Measurements from ENCODE around the gene MED15.

MED15 gene

GRCh38 chr22:20509344-20510047, 2.1 kb downstream of the MED15 start:
- no peak for DNase-seq (ENCODE audit: low read depth in 2 of 2)

DNA sequence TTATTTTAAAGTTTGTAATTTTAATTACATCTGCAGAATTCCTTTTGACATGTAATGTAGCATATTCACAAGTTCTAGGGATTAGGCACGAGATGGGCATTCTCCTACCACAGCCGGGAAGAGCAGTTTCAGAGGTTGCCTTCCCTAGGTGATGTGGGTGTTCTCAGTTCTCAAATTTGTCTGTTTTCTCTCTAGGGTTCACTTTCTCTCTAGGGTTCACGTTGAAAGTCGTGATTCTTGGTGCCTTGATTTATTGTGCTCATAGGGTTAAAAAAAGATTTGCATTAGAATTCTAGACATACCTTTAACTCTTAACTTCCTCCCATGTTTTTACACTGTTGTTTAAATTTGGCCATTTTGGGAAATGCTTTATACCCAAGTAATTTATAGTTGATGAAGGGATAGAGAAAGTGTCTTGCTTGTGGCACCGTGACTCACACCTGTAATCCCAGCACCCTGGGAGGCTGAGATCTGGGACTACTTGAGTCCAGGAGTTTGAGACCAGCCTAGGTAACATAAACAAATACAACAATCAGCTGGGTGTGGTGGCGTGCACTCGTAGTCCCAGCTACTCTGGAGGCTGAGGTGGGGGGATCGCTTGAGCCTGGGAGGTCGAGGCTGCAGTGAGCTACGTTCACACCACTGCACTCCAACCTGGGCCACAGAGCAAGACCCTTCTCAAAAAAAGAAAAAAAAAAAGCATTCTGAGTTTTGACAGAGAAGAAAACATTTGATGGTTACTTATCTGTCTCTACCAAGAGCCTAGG, 3.6 kb downstream of the MED15 start:
- DNase-seq (ENCODE audit: low read depth in 2 of 2), result no peak

- no peak for DNase-seq (ENCODE audit: low read depth in 2 of 2)
Measured at GRCh38 chr22:20511578-20512229, 4.3 kb downstream of the MED15 start.

DNA sequence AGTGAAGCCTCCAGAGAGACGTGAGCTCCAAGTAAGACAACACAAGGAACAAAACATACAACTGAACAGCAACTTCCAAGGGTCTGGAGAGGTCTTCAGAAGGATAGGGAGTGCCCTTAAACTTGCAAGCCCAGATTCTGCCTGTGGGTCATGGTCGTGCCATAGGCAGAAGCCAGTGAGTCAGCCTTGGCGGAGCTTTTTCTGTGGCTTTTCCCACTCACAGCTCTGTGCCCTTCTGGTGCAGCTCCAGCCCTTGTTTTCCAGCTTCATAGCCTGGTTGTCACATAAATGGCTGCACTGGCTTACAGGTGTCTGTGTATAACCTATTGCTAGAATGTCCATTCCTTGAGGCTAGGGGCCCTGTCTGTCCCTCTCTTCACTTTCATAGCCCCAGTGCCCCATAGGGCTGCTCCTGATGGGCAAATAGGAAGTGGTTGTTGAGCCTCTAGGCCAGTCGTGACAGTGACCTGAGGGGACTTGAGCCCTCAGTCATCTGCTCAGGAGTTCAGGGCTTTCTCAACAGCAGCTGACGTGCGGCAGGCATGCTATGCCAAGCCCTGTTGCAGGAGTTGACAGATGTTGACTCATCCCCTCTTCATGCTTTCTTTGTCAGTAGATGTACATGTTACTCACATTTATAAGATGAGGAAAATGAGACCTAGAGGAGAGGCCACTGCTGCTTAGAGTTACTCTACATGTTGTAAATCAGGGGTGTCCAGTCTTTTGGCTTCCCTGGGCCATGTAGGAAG, 7.4 kb downstream of the MED15 start:
- no peak for DNase-seq (ENCODE audit: low read depth in 2 of 2)

GRCh38 chr22:20516399-20516798, 9.0 kb downstream of the MED15 start:
- DNase-seq (ENCODE audit: low read depth in 2 of 2), result no peak

GRCh38 chr22:20517422-20517821, 10.0 kb downstream of the MED15 start:
- DNase-seq (ENCODE audit: low read depth in 2 of 2), result no peak

- no peak for DNase-seq (ENCODE audit: low read depth in 2 of 2)
Measured at GRCh38 chr22:20517841-20518592, 10.6 kb downstream of the MED15 start.

DNA sequence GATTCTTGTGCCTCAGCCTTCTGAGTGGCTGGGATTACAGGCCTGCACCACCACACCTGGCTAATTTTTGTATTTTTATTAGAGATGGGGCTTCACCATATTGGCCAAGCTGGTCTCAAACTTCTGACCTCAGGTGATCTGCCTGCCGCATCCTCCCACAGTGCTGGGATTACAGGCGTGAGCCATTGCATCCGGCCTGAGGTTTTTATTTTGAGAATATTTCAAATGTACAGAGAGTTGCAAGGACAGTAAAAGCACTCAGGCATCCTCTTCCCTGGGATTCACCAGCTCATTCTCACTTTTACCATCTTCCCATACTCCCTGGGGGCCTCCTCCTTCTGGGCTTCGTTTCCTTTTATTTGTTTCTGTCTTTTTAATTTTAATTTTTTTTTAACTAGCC, 12.1 kb downstream of the MED15 start:
- DNase-seq (ENCODE audit: low read depth in 2 of 2), result no peak

DNA sequence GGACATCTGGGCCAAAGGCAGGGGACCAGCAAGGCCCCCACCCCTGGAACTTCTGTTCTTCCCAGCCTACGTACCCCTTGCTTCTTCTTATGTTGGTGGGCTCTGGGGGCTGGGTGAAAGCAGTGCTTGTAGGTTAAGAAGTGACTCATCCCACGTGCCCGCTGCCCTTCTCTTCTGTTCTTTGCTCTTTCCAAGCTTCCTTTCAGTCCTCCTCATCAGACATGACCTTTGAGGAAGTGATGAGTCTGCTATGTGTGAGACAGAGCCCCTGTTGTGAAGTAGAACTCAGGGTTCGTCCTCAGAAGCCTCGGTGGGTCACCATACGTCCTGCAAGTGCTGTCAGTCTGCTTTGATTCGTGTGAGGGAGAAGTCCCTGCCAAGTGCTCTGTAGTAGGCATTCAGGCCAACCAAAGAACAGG, 12.7 kb downstream of the MED15 start:
- no peak for DNase-seq (ENCODE audit: low read depth in 2 of 2)

DNA sequence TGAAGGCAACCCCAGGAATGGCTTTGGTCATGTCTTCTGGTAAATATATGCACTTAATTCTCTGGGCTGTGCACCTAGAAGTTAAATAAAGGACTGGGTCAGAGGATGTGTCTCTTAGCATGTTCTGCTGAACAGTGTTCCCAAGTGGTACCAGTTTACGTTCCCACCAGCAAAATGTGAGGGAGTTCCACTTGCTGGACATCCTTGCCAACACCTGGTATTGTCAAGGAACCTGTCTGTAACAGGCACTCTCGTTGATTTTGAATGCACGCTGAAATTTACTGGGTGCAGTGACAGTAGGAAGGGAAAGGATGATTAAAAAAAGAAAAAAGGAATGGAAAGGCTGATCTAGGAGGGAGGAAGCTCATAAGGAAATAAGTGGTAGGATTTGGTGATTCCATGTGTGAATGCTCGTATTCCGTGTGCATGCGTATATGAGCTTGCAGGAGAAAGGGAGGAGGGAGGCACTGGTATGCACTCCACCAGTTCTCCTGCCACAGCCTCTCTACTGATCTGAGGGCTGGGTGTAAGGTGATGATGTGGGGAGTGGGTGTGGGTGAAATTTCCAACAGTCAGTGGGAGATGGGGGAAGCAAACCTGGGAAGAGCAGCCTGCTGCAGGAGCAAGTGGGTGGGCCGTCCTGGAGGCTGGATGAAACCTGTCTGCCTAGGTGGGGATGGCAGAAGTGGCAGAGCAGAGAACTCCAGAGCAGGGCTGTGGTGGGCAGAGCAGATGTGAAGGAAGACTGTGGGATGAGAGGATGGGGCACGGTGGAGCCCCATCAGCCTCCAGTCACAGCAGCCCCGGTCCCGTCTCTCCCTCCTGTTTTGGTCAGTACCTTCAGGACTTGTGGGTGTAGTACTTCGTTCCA, 15.0 kb downstream of the MED15 start:
- DNase-seq (ENCODE audit: low read depth in 2 of 2), result no peak

GRCh38 chr22:20523086-20523983, 15.9 kb downstream of the MED15 start:
- no peak for DNase-seq (ENCODE audit: low read depth in 2 of 2)

DNA sequence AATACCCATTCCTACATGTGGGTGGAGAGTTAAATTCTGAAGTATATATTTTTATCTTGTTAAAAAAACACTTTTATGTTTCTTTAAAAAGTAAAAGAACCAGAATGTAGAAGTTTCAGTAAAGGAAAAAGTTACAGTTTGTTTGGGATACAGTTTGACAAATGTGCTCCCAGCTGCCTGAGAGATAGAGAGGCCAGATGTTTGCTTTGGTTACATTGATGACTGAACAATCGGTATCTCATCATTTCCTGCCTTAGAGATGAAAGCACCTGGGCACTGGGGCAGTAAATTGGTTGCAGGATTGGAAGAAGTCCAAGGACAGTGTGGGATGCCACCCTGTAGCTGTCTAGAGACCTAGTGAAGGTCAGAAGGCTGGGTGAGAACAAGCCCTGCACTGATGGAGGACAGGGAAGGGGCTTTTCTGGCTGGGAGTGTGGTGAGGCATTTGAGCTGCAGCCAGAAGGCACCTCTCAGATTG, 16.6 kb downstream of the MED15 start:
- DNase-seq (ENCODE audit: low read depth in 2 of 2), result no peak

DNA sequence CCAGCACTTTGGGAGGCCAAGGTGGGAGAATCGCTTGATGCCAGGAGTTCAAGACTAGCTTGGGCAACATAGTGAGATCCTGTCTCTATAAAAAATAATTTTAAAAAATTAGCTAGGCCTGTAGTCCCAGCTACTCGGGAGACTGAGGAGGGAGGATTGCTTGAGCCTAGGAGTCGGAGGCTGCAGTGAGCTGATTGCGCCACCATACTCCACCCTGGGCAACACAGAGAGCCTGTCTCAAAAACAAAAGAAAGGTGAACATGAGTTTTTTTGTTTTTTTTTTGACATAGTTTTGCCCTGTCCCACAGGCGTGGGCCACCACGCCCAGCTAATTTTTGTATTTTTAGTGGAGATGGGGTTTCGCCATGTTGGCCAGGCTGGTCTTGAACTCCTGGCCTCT, 17.6 kb downstream of the MED15 start:
- no peak for DNase-seq (ENCODE audit: low read depth in 2 of 2)

GRCh38 chr22:20526305-20526627, 18.9 kb downstream of the MED15 start:
- no peak for DNase-seq (ENCODE audit: low read depth in 2 of 2)

GRCh38 chr22:20526628-20527355, 19.4 kb downstream of the MED15 start:
- no peak for DNase-seq (ENCODE audit: low read depth in 2 of 2)

GRCh38 chr22:20528405-20528978, 21.1 kb downstream of the MED15 start:
- no peak for DNase-seq (ENCODE audit: low read depth in 2 of 2)

GRCh38 chr22:20530368-20531153, 23.2 kb downstream of the MED15 start:
- no peak for DNase-seq (ENCODE audit: low read depth in 2 of 2)

- no peak for DNase-seq (ENCODE audit: low read depth in 2 of 2)
Measured at GRCh38 chr22:20531154-20531403, 23.7 kb downstream of the MED15 start.

All from stimulated activated CD8-positive, alpha-beta memory T cell treated with anti-CD3 and anti-CD28 coated beads, Interleukin-7, amount 100 ng/mL, for 1 hour (primary cell).